ENCODE data around the gene RPL15.

GRCh38 chr3:23954144-23954543 lies 37.2 kb downstream of the RPL15 start:
- TF ChIP-seq, protein P1, sequence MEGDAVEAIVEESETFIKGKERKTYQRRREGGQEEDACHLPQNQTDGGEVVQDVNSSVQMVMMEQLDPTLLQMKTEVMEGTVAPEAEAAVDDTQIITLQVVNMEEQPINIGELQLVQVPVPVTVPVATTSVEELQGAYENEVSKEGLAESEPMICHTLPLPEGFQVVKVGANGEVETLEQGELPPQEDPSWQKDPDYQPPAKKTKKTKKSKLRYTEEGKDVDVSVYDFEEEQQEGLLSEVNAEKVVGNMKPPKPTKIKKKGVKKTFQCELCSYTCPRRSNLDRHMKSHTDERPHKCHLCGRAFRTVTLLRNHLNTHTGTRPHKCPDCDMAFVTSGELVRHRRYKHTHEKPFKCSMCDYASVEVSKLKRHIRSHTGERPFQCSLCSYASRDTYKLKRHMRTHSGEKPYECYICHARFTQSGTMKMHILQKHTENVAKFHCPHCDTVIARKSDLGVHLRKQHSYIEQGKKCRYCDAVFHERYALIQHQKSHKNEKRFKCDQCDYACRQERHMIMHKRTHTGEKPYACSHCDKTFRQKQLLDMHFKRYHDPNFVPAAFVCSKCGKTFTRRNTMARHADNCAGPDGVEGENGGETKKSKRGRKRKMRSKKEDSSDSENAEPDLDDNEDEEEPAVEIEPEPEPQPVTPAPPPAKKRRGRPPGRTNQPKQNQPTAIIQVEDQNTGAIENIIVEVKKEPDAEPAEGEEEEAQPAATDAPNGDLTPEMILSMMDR (IDR thresholded peaks at IDR 0.05), result no peak
- TF ChIP-seq EZH2 (IDR thresholded peaks at IDR 0.05), result no peak
